NCI-H1436 treated with DMSO at 0.1 percent for 48 hours (cell line): ENCODE measurements around the gene UMOD.
A peak's percentile ranks its signal among the peaks of the same experiment; 100 is the strongest.

Experiments
- DNase-seq: peaks from one replicate; lab custom pipeline; 2025; lab: John Stamatoyannopoulos, UW

The UMOD gene

GRCh38 chr16:20352615-20353014 is at the start of gene UMOD:
TSS of gene UMOD (minus strand) at chr16:20352715. CDS start at chr16:20350737, 1,978 bp downstream.
- DNase-seq: no peak

GRCh38 chr16:20401475-20402016 is 49.0 kb upstream of the UMOD start:
- DNase-seq: no peak

- DNase-seq: no peak
Measured at GRCh38 chr16:20401066-20401465, 48.6 kb upstream of the UMOD start.

GRCh38 chr16:20399185-20399584 is 46.7 kb upstream of the UMOD start:
- no peak for DNase-seq

- no peak for DNase-seq
Measured at GRCh38 chr16:20398603-20399002, 46.1 kb upstream of the UMOD start.

- DNase-seq: no peak
Measured at GRCh38 chr16:20397468-20398074, 45.1 kb upstream of the UMOD start.

GRCh38 chr16:20396846-20397467 is 44.4 kb upstream of the UMOD start:
- no peak for DNase-seq

GRCh38 chr16:20395946-20396345 is 43.4 kb upstream of the UMOD start:
- no peak for DNase-seq

GRCh38 chr16:20393801-20394577 is 41.5 kb upstream of the UMOD start:
- no peak for DNase-seq

- no peak for DNase-seq
Measured at GRCh38 chr16:20391045-20391444, 38.5 kb upstream of the UMOD start.

- DNase-seq: no peak
Measured at GRCh38 chr16:20388854-20389253, 36.3 kb upstream of the UMOD start.

GRCh38 chr16:20387978-20388377 is 35.5 kb upstream of the UMOD start:
- no peak for DNase-seq

GRCh38 chr16:20385844-20386832 is 33.6 kb upstream of the UMOD start:
- DNase-seq: peak; percentile 0

- peak; percentile 0 for DNase-seq
Measured at GRCh38 chr16:20383106-20384029, 30.9 kb upstream of the UMOD start.

GRCh38 chr16:20382202-20382948 is 29.9 kb upstream of the UMOD start:
- DNase-seq: no peak

GRCh38 chr16:20380782-20381181 is 28.3 kb upstream of the UMOD start:
- no peak for DNase-seq

- no peak for DNase-seq
Measured at GRCh38 chr16:20377181-20377580, 24.7 kb upstream of the UMOD start.

- DNase-seq: no peak
Measured at GRCh38 chr16:20372701-20373100, 20.2 kb upstream of the UMOD start.

GRCh38 chr16:20369452-20370054 is 17.0 kb upstream of the UMOD start:
- no peak for DNase-seq
